ENCODE results near the gene TALDO1.

GRCh38 chr11:721741-722345 lies 25.4 kb upstream of the TALDO1 start:
- TF ChIP-seq, protein P1, sequence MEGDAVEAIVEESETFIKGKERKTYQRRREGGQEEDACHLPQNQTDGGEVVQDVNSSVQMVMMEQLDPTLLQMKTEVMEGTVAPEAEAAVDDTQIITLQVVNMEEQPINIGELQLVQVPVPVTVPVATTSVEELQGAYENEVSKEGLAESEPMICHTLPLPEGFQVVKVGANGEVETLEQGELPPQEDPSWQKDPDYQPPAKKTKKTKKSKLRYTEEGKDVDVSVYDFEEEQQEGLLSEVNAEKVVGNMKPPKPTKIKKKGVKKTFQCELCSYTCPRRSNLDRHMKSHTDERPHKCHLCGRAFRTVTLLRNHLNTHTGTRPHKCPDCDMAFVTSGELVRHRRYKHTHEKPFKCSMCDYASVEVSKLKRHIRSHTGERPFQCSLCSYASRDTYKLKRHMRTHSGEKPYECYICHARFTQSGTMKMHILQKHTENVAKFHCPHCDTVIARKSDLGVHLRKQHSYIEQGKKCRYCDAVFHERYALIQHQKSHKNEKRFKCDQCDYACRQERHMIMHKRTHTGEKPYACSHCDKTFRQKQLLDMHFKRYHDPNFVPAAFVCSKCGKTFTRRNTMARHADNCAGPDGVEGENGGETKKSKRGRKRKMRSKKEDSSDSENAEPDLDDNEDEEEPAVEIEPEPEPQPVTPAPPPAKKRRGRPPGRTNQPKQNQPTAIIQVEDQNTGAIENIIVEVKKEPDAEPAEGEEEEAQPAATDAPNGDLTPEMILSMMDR (IDR thresholded peaks at IDR 0.05), result no peak
- no peak for TF ChIP-seq POLR2A (IDR thresholded peaks at IDR 0.05)
